T47D (cell line): ENCODE data around the gene KCNJ8.
"Not testable (repeated sequence)": the region's sequence is repeated elsewhere in the genome, so short reads cannot be mapped to it uniquely, and the experiment has no call there.

Experiments
- DNase-seq, 2 experiments: peaks; one replicate each; pipeline versions ENCODE4 v3.0.0 to v3.0.0-alpha.2; 2011 to 2012; ENCODE audit warnings: low read depth in 1 of 2, low spot score in 1 of 2
- JUND ChIP-seq: IDR thresholded peaks from 2 replicates; pipeline ENCODE4 v1.6.1; 2012; ENCODE audit warnings: low read depth
- in situ Hi-C: cut with HindIII; loops from 2 replicates; pipeline ENCODE4 v1.10.0; 2016; ENCODE audit warnings: low sequenced_read_pairs, low pct_unique_long_range_greater_than_20kb

The KCNJ8 gene

DNA sequence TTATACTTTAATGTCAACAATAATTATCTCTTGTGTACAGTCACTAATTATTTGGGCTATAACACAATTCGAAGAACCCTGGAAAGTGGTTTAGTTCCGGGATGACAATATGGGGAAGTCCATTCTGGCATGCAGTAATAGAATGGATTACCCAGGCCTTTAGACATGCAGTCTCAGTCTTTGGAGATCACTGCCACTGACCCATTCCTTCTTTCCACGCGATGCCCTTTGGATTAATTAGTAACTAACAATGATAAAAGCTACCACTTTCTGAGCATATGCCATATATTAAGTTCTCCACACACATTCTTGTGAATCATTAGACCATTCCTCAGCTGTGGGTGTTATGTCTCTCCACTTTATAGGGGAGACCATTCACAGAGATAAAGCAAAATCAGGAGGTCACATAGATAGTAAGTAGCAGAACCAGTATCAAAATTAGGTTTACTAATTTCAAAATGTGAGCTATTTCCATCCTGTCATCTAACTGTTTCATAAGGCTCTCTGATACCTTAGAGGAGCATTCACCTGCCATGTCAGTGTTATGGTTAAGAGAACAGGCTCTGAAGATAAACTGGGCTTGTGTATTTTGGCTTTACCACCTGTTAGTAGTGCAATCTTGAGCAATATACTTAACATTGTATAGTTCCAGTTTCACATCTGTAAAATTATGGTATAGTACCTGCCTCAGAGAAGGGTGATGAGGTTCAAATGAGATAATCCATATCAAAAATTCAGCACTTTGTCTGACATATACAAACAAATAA is 27.2 kb upstream of the KCNJ8 start:
- in situ Hi-C loops = no loop called here
- no peak for DNase-seq
- TF ChIP-seq JUND = no peak

DNA sequence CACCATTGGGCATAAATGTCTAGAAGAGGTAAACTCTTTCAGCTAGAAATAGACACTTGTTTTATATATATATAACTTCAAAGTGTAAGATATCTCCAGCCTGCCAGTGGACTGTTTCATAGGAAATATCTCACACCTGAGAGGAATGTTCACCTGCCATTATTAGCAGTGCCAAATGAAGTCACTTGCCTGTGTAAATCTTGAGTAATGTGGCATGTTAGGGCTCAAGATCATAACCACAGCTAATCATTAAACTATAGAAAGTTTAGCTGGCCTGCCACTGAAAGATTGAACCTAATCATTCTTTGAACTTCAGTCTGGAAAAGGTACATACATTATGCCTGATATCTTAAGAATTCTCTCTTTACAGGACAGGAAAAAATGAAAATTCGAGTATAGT is 25.5 kb upstream of the KCNJ8 start:
- in situ Hi-C loops = no loop called here
- no peak for DNase-seq
- no peak for TF ChIP-seq JUND

DNA sequence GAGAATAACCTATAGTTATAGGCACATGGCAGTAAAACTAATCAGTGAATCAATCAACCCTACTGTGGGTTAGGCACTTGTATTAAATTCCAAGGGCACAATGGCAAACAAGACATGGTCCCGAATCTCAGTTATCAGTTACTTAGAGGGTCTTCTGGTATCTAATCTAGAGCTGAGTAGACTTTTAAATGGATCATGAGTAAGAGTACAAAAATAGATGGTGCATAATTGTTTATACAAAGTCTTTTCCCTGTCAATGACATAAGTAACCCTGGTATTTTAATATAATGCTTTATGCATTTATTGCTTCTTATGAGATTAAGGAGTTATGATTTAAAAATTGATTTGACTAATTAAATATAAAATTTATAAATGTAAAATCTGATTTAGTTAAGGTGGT is 23.0 kb upstream of the KCNJ8 start:
- no peak for DNase-seq
- TF ChIP-seq JUND = no peak
- in situ Hi-C loops = no loop called here

DNA sequence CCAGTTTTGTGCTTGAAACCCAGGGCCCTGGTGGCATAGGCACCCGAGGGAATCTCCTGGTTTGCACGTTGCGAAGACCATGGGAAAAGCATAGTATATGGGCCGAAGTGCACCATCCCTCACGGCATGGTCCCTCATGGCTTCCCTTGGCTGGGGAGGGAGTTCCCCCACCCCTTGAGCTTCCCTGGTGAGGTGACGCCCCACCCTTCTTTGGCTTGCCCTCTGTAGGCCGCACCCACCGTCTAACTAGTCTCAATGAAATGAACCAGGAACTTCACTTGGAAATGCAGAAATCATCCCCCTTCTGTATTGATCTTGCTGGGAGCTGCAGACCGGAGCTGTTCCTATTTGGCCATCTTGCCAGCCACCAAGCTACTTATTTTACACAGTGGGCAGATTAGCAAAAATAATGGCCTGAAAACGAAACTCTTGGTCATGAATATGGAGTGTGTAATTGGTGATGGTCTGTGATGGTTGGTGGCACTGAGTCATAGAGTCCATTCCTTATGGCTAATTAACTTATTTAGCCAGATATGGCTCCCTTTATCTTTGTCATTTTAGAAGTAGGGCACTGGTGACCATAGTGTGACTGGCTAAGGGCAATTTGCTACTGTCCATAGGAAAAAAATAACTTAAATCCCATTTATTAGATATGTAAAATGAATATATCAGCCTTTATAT is 21.3 kb upstream of the KCNJ8 start:
- DNase-seq = no peak
- TF ChIP-seq JUND = no peak
- in situ Hi-C loops = no loop called here

DNA sequence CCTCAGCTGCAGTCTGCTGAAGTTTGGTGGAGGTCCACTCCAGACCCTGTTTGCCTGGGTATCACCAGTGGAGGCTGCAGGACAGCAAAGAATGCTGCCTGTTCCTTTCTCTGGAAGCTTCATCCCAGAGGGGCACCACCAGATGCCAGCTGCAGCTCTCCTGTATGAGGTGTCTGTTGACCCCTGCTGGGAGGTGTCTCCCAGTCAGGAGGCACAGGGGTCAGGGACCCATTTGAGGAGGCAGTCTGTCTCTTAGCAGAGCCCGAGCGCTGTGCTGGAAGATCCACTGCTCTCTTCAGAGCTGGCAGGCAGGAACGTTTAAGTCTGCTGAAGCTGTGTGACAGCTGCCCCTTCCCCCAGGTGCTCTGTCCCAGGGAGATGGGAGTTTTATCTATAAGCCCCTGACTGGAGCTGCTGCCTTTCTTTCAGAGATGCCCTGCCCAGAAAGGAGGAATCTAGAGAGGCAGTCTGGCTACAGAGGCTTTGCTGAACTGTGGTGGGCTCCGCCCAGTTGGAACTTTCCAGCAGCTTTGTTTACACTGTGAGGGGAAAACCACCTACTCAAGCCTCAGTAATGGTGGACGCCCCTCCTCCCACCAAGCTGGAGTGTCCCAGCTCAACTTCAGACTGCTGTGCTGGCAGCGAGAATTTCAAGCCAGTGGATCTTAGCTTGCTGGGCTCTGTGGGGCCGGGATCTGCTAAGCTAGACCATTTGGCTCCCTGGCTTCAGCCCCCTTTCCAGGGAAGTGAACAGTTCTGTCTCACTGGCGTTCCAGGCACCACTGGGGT is 20.5 kb upstream of the KCNJ8 start:
- DNase-seq, in situ Hi-C loops: not testable (repeated sequence)

DNA sequence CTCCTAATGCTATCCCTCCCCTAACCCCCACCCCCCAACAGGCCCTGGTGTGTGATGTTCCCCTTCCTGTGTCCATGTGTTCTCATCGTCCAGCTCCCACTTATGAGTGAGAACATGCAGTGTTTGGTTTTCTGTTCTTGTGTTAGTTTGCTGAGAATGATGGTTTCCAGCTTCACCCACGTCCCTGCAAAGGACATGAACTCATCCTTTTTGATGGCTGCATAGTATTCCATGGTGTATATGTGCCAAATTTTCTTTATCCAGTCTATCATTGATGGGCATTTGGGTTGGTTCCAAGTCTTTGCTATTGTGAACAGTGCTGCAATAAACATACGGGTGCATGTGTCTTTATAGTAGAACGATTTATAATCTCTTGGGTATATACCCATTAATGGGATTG is 15.2 kb upstream of the KCNJ8 start:
- DNase-seq, in situ Hi-C loops: not testable (repeated sequence)

DNA sequence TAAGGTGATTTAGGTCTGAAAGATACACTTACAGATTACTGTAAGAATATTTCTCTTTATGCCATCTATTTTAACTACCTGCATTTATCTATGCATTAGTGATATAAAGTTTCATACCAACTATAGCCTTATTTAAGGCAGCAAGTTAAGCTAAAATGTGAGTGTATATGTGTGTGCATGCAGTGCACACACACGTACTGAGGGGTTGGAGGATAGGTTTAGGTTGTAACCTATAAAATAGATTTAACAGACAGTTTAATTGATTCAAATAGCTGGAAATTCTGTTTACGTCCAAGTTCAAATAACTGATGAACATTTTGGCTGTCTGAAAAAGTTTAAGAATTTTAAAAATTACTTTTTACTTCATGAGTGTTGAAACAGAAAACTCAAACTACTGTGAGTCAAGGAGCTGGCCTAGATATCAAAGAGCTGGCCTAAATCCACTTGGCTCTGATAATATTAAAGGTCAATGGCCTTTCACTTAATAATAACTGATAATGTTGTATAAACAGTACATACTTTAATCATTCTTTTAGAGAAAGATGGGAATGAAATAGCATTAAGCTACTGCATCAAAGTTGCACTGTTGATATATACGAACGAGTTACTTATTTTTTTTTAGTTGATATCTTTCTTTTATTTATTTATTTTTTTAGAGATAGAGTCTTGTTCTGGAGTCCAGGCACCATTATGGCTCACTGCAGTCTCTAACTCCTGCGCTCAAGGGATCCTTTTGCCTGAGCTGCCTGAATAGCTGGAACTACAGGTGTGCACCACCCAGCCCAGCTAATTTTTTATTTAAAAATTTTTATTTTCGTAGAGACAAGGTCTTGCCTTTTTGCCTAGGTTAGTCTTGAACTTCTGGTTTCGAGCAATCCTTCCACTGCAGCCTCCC is 13.8 kb upstream of the KCNJ8 start:
- DNase-seq = no peak
- in situ Hi-C loops = no loop called here
- no peak for TF ChIP-seq JUND

DNA sequence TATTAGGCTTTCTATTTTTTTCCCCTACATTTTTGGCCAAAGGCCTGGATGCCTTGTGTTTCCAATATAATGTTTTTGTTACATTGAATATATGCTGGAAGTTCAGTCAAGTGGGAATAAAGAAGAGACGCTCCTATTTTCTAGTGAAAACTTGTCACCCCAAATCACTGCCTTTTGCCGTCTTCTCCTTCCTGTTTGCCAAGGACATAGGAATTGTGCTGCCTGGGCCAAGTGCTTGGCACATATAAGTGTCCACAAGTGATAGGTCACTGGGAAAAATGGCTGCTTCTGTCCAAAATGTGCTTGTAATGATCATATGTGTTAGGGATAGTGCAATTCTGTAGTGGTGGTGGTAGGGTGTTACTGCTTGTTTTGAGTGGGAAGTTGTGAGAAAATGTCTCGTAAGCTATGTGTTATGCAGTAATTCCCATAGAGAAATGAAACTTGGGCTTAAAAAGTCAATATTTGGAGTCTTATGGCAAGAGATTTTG is 11.6 kb upstream of the KCNJ8 start:
- TF ChIP-seq JUND = no peak
- no peak for DNase-seq
- in situ Hi-C loops = no loop called here

DNA sequence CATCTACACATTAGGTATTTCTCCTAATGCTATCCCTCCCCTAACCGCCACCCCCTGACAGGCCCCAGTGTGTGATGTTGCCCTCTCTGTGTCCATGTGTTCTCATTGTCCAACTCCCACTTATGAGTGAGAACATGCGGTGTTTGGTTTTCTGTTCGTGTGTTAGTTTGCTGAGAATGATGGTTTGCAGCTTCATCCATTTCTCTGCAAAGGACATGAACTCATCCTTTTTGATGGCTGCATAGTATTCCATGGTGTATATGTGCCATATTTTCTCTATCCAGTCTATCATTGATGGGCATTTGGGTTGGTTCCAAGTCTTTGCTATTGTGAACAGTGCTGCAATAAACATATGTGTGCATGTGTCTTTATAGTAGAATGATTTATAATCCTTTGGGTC is 8.2 kb upstream of the KCNJ8 start:
- in situ Hi-C loops, DNase-seq: not testable (repeated sequence)

DNA sequence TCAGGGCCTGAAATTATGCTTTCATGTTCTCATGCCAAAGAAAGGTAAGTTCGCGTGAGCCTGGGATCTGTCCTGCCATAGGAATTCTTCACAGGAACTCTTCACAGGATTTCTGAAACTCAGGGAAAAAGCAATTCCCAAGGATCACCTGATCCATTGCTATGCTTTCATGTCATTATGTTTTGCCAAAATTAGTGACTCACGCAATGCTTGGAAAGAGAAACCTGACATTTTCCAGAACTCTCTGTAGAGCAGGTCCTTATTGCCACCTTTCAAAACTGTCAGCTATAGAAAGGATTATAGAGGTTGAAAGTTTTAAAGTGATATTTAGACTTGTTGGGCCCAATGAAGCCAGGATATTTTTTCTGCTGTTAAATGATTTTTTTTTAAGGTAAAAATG is 6.3 kb upstream of the KCNJ8 start:
- no peak for TF ChIP-seq JUND
- in situ Hi-C loops = no loop called here
- DNase-seq = no peak

DNA sequence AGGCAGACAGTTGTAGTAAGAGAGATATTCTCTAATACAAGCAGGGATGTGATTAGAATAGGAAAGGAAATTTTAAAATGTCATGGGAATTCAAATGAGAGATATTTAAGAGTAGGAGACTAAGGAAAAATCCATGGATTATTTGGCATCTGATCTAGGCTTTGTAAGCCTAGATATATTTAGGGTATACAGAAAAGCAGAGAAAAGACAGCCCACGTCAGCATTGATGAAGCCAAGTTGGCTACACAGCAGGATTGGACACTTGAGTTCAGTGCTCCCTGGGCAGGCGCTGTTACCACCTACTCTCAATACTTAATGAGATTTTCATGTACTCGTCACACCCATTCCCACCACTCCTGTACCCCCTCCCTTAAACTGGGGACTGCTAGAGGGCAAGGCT is 1.7 kb upstream of the KCNJ8 start:
- TF ChIP-seq JUND = no peak
- DNase-seq = no peak
- in situ Hi-C loops = no loop called here

DNA sequence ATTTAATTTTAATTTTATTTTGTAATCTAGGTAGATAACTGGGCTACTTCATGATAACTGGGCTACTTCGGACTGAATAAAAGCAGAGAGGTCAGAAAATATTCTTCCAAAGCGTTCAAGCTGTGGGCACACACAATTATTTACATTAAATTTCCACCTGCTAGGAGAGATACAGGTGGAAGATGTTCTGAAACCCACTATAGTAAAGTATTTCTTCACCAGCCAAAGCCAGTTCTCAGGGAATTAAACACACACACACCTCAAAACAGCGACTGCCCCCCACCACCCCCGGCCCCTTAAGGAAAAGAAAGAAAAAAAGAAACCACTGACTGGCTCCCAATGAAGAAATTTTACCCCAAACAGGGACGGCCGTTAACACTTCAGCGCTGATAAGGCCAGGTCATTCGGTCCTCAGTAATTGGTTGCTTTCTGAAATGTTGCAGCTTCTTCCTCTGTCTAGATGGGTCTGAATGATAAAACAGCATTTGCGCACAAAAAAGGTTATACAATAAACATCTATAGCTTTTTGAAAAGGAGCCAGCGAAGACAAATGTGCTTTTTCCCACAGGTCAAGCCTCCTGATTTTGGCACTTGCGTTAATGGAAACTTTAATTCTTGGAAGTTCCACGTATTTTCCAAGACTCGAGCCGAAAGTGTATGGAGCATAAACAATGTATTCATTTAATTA is 771 bp upstream of the KCNJ8 start:
- no peak for TF ChIP-seq JUND
- in situ Hi-C loops = no loop called here
- DNase-seq = no peak
